Fibroblast of mammary gland (primary cell): Measurements from ENCODE around the gene HDAC1.

Experiments used
- DNase-seq: peaks from one replicate; pipeline ENCODE4 v3.0.0-alpha.2; 2010; ENCODE audit warnings: low read depth
- H3K4me3 ChIP-seq: 2 replicates; pipeline ENCODE4 v1.5.1; 2011; ENCODE audit warnings: low read depth, mild to moderate bottlenecking, low read length, moderate library complexity; ENCODE audit not compliant: control insufficient read depth
- CTCF ChIP-seq: conservative IDR thresholded peaks from 2 replicates; pipeline ENCODE4 v1.5.1; 2011; ENCODE audit warnings: low read depth, low read length, inconsistent platforms; ENCODE audit not compliant: control insufficient read depth, insufficient read depth

HDAC1 gene

GRCh38 chr1:32332290-32333079, 40.6 kb downstream of the HDAC1 start:
- no peak for TF ChIP-seq CTCF
- DNase-seq, result no peak
- H3K4me3 ChIP-seq, result no peak overlapping the region

GRCh38 chr1:32333251-32333963, 41.5 kb downstream of the HDAC1 start:
- no peak overlapping the region for H3K4me3 ChIP-seq
- no peak for TF ChIP-seq CTCF
- DNase-seq, result no peak

- no peak for TF ChIP-seq CTCF
- H3K4me3 ChIP-seq, result peak overlapping the region; percentile 40
- DNase-seq, result no peak
Measured at GRCh38 chr1:32334274-32334861, 42.5 kb downstream of the HDAC1 start.

GRCh38 chr1:32334864-32335534, 43.1 kb downstream of the HDAC1 start:
- DNase-seq, result no peak
- TF ChIP-seq CTCF, result peak; percentile 37
- peak overlapping the region; percentile 40 for H3K4me3 ChIP-seq

GRCh38 chr1:32335535-32335789, 43.6 kb downstream of the HDAC1 start:
- TF ChIP-seq CTCF, result no peak
- H3K4me3 ChIP-seq, result peak overlapping the region; percentile 40
- DNase-seq, result no peak

GRCh38 chr1:32335790-32336590, 44.1 kb downstream of the HDAC1 start, which contains the start of gene MARCKSL1:
Gene MARCKSL1 (minus strand): TSS chr1:32336233. CDS start chr1:32336033, 200 bp downstream.
- DNase-seq, result peak; percentile 29

More at GRCh38 chr1:32335790-32336590, 44.1 kb downstream of the HDAC1 start, which contains the start of gene MARCKSL1:
- H3K4me3 ChIP-seq, result peak within 1 kb of the TSS; percentile 40
- no peak for TF ChIP-seq CTCF
